Panc1 (cell line): ENCODE data around the gene MTG1. TPM values are rescaled to one million over a fixed set of nuclear protein-coding genes. Genes with fewer than 3 reads are reported as not detected.

Experiments
- ATAC-seq: fragments of 200-7000 bp; cut with Tn5 transposase; 2 replicates; pipeline ENCODE4 v1.9.1; 2020; ENCODE audit warnings: mild to moderate bottlenecking, moderate library complexity
- BruUV-seq: library from RNA; stranded (reverse); fragments of 400-500 nt; replicated peaks from 2 replicates; lab custom pipeline; 2021; lab: Mats Ljungman, UMichigan
- CTCF ChIA-PET: fragments of 300-600 bp; sonication (Branson Sonifier 250); formaldehyde crosslinking; loops from one replicate; lab custom pipeline; 2022; ENCODE audit warnings: antibody characterized with exemption; lab: Charles Lee
- POLR2A ChIA-PET: fragments of 300-600 bp; sonication (Branson Sonifier 250); formaldehyde crosslinking; loops from one replicate; lab custom pipeline; 2022; ENCODE audit warnings: antibody characterized with exemption; lab: Charles Lee
- DNase-seq: peaks from one replicate; pipeline ENCODE4 v3.0.0-alpha.2; 2010; ENCODE audit warnings: low read depth, low spot score
- H3K27ac ChIP-seq: 2 replicates; pipeline ENCODE4 v1.5.1; 2011; ENCODE audit warnings: mild to moderate bottlenecking, low read length, inconsistent platforms
- H3K27me3 ChIP-seq: fragments of 200-500 bp; sonication (Bioruptor generic); 2 replicates; pipeline ENCODE4 v1.6.0; 2014; ENCODE audit warnings: low read length, inconsistent platforms; ENCODE audit not compliant: control insufficient read depth, insufficient read depth
- H3K36me3 ChIP-seq: fragments of 200-500 bp; sonication (Bioruptor generic); 2 replicates; pipeline ENCODE4 v1.5.1; 2014; ENCODE audit warnings: inconsistent platforms, mild to moderate bottlenecking, low read length, moderate library complexity; ENCODE audit not compliant: control insufficient read depth, insufficient read depth
- H3K4me1 ChIP-seq: 2 replicates; pipeline ENCODE4 v1.5.1; 2011; ENCODE audit warnings: inconsistent platforms, mild to moderate bottlenecking, low read length, moderate library complexity; ENCODE audit not compliant: control insufficient read depth, insufficient read depth
- H3K4me3 ChIP-seq, 2 experiments: 2 replicates each; pipeline ENCODE4 v1.5.1; 2011 to 2012; ENCODE audit warnings: low read depth in 2 of 2, low read length in 2 of 2, mild to moderate bottlenecking in 2 of 2, inconsistent platforms in 1 of 2, moderate library complexity in 1 of 2
- H3K9me3 ChIP-seq: fragments of 200-500 bp; sonication (Bioruptor generic); 2 replicates; pipeline ENCODE4 v1.5.1; 2014; ENCODE audit warnings: low read depth, mild to moderate bottlenecking, inconsistent platforms, low read length, moderate library complexity; ENCODE audit not compliant: control insufficient read depth, insufficient read depth
- POLR2AphosphoS5 ChIP-seq: IDR thresholded peaks from 2 replicates; pipeline ENCODE4 v1.6.1; 2012; ENCODE audit warnings: mild to moderate bottlenecking, low read depth, low read length, moderate library complexity
- SIN3A ChIP-seq: IDR thresholded peaks from 2 replicates; pipeline ENCODE4 v1.6.1; 2012; ENCODE audit warnings: low read depth, mild to moderate bottlenecking, low read length, moderate library complexity, borderline replicate concordance; ENCODE audit not compliant: insufficient read depth
- TCF7L2 ChIP-seq: IDR thresholded peaks from 2 replicates; pipeline ENCODE4 v1.6.1; 2011; ENCODE audit warnings: mild to moderate bottlenecking, low read depth, low read length, inconsistent platforms
- in situ Hi-C: cut with HindIII; loops from 2 replicates; pipeline ENCODE4 v1.10.0; 2016; ENCODE audit warnings: low sequenced_read_pairs, low pct_unique_long_range_greater_than_20kb
- intact Hi-C: fragments of 100-400 bp; cut with micrococcal nuclease; formaldehyde crosslinking; loops from one replicate; pipeline ENCODE4 v1.10.0; 2022; ENCODE audit not compliant: unreplicated experiment
- total RNA-seq: library from RNA; stranded (reverse); gene quantifications from one replicate; pipeline ENCODE4 v1.2.1, GENCODE V29; 2021; ENCODE audit not compliant: unreplicated experiment
- TF ChIP-seq, protein P1 (sequence below), 2 experiments: IDR thresholded peaks; 2 replicates each; pipeline ENCODE4 v1.6.1; 2011 to 2012; ENCODE audit warnings: low read depth in 2 of 2, control low read depth in 1 of 2, low read length in 1 of 2, mild to moderate bottlenecking in 1 of 2, moderate library complexity in 1 of 2; ENCODE audit not compliant: insufficient read depth in 1 of 2
- TF ChIP-seq, protein P2 (sequence below): fragments of 450-650 bp; IDR thresholded peaks from 2 replicates; pipeline ENCODE4 v1.5.1; 2017; ENCODE audit warnings: mild to moderate bottlenecking

The MTG1 gene
- total RNA-seq, 1 experiment from 2014 or later, result 96.4 TPM

DNA sequence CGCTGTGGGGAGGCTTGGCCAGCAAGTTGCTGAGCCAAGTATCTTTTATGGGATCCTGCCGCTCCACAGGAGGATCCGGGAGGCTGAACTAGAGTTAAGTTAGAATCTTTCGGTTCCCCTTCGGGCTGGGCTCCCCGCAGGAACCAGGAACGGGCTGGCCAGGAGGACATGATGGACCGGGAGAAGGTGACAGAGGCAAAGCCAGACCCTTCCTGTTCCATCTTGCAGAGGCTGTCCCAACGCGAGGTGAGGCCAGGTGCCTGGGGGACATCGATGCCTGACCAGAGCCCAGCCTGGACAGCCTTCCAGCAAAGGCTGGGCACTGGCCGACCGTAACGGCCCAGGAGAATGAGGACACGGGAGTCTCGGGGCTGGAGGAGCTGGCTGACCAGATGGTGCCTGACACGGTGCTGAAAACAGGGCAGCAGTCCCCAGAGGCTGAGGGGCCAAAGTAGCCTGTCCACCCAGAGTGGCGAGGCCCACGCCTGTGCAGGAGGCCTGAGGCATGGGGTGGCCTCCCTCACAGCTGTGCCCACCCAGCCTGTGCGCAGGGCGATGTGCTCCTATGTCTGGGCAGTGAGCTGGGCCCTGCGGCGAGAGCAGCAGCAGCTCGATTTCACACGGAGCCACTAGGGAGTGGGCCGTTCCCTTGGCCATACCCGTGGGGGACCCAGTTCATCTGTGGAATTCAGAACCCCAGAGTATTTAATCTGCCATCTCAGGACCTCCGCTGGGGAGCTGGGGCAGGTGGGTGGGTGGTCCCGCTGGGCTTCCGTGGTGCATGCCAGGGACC, 16.7 kb upstream of the MTG1 start:
- intact Hi-C loops, result no loop called here
- DNase-seq (no peak), ATAC-seq (no peak)
- POLR2A ChIA-PET, result no interaction called here
- Histone ChIP-seq H3K4me3 (no peak overlapping the region), H3K27ac (no peak overlapping the region), H3K27me3 (no peaks in the 10 kb centered on the region), H3K9me3 (no peaks in the 10 kb centered on the region), H3K36me3 (no peaks in the 10 kb centered on the region), H3K4me1 (peaks cover 10% of the 10 kb centered on the region)
- BruUV-seq, result no TSS peak
- TF ChIP-seq, protein P1, sequence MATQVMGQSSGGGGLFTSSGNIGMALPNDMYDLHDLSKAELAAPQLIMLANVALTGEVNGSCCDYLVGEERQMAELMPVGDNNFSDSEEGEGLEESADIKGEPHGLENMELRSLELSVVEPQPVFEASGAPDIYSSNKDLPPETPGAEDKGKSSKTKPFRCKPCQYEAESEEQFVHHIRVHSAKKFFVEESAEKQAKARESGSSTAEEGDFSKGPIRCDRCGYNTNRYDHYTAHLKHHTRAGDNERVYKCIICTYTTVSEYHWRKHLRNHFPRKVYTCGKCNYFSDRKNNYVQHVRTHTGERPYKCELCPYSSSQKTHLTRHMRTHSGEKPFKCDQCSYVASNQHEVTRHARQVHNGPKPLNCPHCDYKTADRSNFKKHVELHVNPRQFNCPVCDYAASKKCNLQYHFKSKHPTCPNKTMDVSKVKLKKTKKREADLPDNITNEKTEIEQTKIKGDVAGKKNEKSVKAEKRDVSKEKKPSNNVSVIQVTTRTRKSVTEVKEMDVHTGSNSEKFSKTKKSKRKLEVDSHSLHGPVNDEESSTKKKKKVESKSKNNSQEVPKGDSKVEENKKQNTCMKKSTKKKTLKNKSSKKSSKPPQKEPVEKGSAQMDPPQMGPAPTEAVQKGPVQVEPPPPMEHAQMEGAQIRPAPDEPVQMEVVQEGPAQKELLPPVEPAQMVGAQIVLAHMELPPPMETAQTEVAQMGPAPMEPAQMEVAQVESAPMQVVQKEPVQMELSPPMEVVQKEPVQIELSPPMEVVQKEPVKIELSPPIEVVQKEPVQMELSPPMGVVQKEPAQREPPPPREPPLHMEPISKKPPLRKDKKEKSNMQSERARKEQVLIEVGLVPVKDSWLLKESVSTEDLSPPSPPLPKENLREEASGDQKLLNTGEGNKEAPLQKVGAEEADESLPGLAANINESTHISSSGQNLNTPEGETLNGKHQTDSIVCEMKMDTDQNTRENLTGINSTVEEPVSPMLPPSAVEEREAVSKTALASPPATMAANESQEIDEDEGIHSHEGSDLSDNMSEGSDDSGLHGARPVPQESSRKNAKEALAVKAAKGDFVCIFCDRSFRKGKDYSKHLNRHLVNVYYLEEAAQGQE (IDR thresholded peaks at IDR 0.05; ENCODE audit: insufficient read depth in 1 of 2, low read depth in 2 of 2, low read length in 1 of 2), result no peak
- TF ChIP-seq TCF7L2, result no peak
- TF ChIP-seq, protein P2, sequence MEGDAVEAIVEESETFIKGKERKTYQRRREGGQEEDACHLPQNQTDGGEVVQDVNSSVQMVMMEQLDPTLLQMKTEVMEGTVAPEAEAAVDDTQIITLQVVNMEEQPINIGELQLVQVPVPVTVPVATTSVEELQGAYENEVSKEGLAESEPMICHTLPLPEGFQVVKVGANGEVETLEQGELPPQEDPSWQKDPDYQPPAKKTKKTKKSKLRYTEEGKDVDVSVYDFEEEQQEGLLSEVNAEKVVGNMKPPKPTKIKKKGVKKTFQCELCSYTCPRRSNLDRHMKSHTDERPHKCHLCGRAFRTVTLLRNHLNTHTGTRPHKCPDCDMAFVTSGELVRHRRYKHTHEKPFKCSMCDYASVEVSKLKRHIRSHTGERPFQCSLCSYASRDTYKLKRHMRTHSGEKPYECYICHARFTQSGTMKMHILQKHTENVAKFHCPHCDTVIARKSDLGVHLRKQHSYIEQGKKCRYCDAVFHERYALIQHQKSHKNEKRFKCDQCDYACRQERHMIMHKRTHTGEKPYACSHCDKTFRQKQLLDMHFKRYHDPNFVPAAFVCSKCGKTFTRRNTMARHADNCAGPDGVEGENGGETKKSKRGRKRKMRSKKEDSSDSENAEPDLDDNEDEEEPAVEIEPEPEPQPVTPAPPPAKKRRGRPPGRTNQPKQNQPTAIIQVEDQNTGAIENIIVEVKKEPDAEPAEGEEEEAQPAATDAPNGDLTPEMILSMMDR, result no peak
- CTCF ChIA-PET, result no interaction called here
- in situ Hi-C loops, result no loop called here

DNA sequence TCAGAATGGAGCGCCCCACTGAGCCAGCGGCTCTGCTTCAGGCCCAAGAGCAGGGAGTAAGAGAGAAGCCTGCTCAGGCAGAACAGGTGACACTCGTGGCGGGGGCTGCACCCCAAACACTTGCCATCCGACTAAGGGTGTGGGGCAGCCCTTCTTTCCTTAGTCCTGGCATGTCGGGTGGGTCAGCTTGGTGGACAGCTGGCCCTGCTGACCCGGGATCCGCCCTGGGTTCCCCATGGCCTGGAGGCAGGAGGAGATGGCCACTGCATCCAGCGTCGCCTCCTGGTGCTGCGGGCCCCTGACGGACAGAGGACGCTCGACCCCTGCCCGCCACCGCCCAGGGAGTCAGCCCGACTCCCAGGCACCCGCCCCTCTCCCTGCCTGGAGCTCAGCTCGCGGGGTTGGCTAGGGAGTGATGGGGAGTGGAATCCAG, 16.1 kb upstream of the MTG1 start:
- ChIA-PET CTCF (no interaction called here), POLR2A (no interaction called here)
- Histone ChIP-seq H3K4me1 (peaks cover 8% of the 10 kb centered on the region), H3K4me3 (peak overlapping the region; percentile 77 to 78), H3K27ac (peak overlapping the region; percentile 17; the same call in 1 of the 2 replicates), H3K27me3 (no peaks in the 10 kb centered on the region), H3K9me3 (no peaks in the 10 kb centered on the region), H3K36me3 (no peaks in the 10 kb centered on the region)
- in situ Hi-C loops (no loop called here), intact Hi-C loops (no loop called here)
- BruUV-seq, result no TSS peak
- ATAC-seq (peak; percentile 0; the same call in 1 of the 2 replicates), DNase-seq (no peak)
- TF ChIP-seq, protein P1 (IDR thresholded peaks at IDR 0.05; ENCODE audit: insufficient read depth in 1 of 2, low read depth in 2 of 2, low read length in 1 of 2), result no peak
- no peak for TF ChIP-seq SIN3A
- no peak for TF ChIP-seq POLR2AphosphoS5
- no peak for TF ChIP-seq TCF7L2
- TF ChIP-seq, protein P2, result no peak
